H1 (cell line): ENCODE results near the gene NPAS4. TPM values are rescaled to one million over a fixed set of nuclear protein-coding genes. Genes with fewer than 3 reads are reported as not detected.

Source experiments
- CTCF ChIA-PET: fragments of 300-600 bp; sonication (Branson Sonifier 250); formaldehyde crosslinking; loops from one replicate; lab custom pipeline; 2021; ENCODE audit not compliant: partially characterized antibody; lab: Charles Lee
- POLR2A ChIA-PET: fragments of 300-600 bp; sonication (Branson Sonifier 250); formaldehyde crosslinking; loops from one replicate; lab custom pipeline; 2021; ENCODE audit warnings: inconsistent platforms; ENCODE audit not compliant: partially characterized antibody; lab: Charles Lee
- DNase-seq, 2 experiments: peaks; one replicate each; pipeline versions ENCODE4 v3.0.0 to v3.0.0-alpha.2; 2010 to 2022; ENCODE audit warnings: low spot score in 2 of 2, low read depth in 1 of 2, mixed read lengths in 1 of 2
- FAIRE-seq: peaks from 2 replicates; lab custom pipeline; 2011; peaks lifted over from hg19 to GRCh38; lab: Jason Lieb, UNC
- H2AFZ ChIP-seq: 2 replicates; pipeline ENCODE4 v1.8.1; 2012; ENCODE audit warnings: low read length, inconsistent platforms
- H2AK5ac ChIP-seq: 2 replicates; pipeline ENCODE4 v1.6.1; 2013; ENCODE audit warnings: low read depth, low read length
- H2BK120ac ChIP-seq: replicated peaks from 2 replicates; pipeline ENCODE3; 2013; ENCODE audit warnings: low read depth, low read length, inconsistent platforms
- H2BK12ac ChIP-seq: 2 replicates; pipeline ENCODE4 v1.6.1; 2013; ENCODE audit warnings: low read depth, low read length
- H2BK15ac ChIP-seq: 2 replicates; pipeline ENCODE4 v1.6.1; 2013; ENCODE audit warnings: low read length
- H2BK20ac ChIP-seq: 2 replicates; pipeline ENCODE4 v1.6.1; 2013; ENCODE audit warnings: low read length
- H2BK5ac ChIP-seq: 2 replicates; pipeline ENCODE4 v1.6.1; 2013; ENCODE audit warnings: low read depth, low read length
- H3K14ac ChIP-seq: 2 replicates; pipeline ENCODE4 v1.6.1; 2013; ENCODE audit warnings: inconsistent platforms; ENCODE audit not compliant: insufficient read length
- H3K18ac ChIP-seq: 2 replicates; pipeline ENCODE4 v1.6.1; 2013; ENCODE audit warnings: low read length; ENCODE audit errors: extremely low read depth
- H3K23ac ChIP-seq: 2 replicates; pipeline ENCODE4 v1.6.1; 2013; ENCODE audit warnings: inconsistent platforms; ENCODE audit not compliant: insufficient read length
- H3K23me2 ChIP-seq: 2 replicates; pipeline ENCODE4 v1.6.1; 2013; ENCODE audit warnings: low read depth, low read length
- H3K27ac ChIP-seq: 2 replicates; pipeline ENCODE4 v1.6.1; 2011; ENCODE audit warnings: low read depth, low read length, inconsistent platforms
- H3K27me3 ChIP-seq, 4 experiments: replicated peaks in 1 of 4; 1 replicate in 1 of 4; 2 replicates in 3 of 4; pipeline versions ENCODE4 v1.6.1 to v1.8.1; 2011 to 2013; ENCODE audit warnings: low read length in 3 of 4, mild to moderate bottlenecking in 3 of 4, inconsistent platforms in 2 of 4, mixed read lengths in 2 of 4, moderate library complexity in 1 of 4; ENCODE audit not compliant: control insufficient read depth in 3 of 4, insufficient read depth in 3 of 4; ENCODE audit errors: extremely low read depth in 1 of 4
- H3K36me3 ChIP-seq, 4 experiments: 2 replicates each; pipeline versions ENCODE4 v1.6.1 to v1.8.1; 2011 to 2013; ENCODE audit warnings: mild to moderate bottlenecking in 4 of 4, low read length in 3 of 4, moderate library complexity in 2 of 4, control low read depth in 1 of 4, inconsistent platforms in 1 of 4; ENCODE audit not compliant: insufficient read depth in 4 of 4, control insufficient read depth in 2 of 4
- H3K4ac ChIP-seq: replicated peaks from 2 replicates; pipeline ENCODE3; 2013; ENCODE audit warnings: low read length, low read depth, mixed read lengths, inconsistent platforms; ENCODE audit not compliant: insufficient read length
- H3K4me1 ChIP-seq, 4 experiments: replicated peaks in 1 of 4; 1 replicate in 1 of 4; 2 replicates in 3 of 4; pipeline versions ENCODE4 v1.6.1 to v1.8.1; 2011 to 2013; ENCODE audit warnings: low read length in 3 of 4, inconsistent platforms in 2 of 4, mixed read lengths in 1 of 4; ENCODE audit not compliant: insufficient read depth in 4 of 4, control insufficient read depth in 3 of 4
- H3K4me2 ChIP-seq, 2 experiments: 2 replicates each; pipeline versions ENCODE4 v1.6.1 to v1.8.1; 2011 to 2013; ENCODE audit warnings: low read depth in 2 of 2, low read length in 2 of 2, control low read depth in 1 of 2, inconsistent platforms in 1 of 2, mild to moderate bottlenecking in 1 of 2; ENCODE audit not compliant: insufficient read depth in 1 of 2
- H3K4me3 ChIP-seq, 4 experiments: fragments of 200-600, 300-600 bp in 1 of 4; sonication (generic), shearing (Covaris generic), sonication (Bioruptor Twin) in 1 of 4; 2 replicates each; pipeline versions ENCODE4 v1.5.1 to v1.8.1; 2011 to 2016; ENCODE audit warnings: low read length in 4 of 4, low read depth in 3 of 4, control low read depth in 2 of 4, inconsistent platforms in 2 of 4, mild to moderate bottlenecking in 2 of 4, mixed read lengths in 1 of 4, moderate library complexity in 1 of 4; ENCODE audit not compliant: insufficient read depth in 2 of 4; ENCODE audit errors: extremely low read depth in 1 of 4
- H3K56ac ChIP-seq: replicated peaks from 2 replicates; pipeline ENCODE3; 2013; ENCODE audit warnings: low read depth, mild to moderate bottlenecking, mixed read lengths, low read length, inconsistent platforms; ENCODE audit not compliant: insufficient read length
- H3K79me1 ChIP-seq: 2 replicates; pipeline ENCODE4 v1.6.1; 2013; ENCODE audit warnings: low read depth, low read length, control low read depth
- H3K79me2 ChIP-seq, 2 experiments: 2 replicates each; pipeline versions ENCODE4 v1.6.1 to v1.8.1; 2012 to 2013; ENCODE audit warnings: low read length in 2 of 2, mild to moderate bottlenecking in 2 of 2, inconsistent platforms in 1 of 2; ENCODE audit not compliant: insufficient read depth in 2 of 2, control insufficient read depth in 1 of 2
- H3K9ac ChIP-seq, 4 experiments: replicated peaks in 1 of 4; 1 replicate in 1 of 4; 2 replicates in 3 of 4; pipeline versions ENCODE4 v1.6.1 to v1.8.1; 2011 to 2013; ENCODE audit warnings: low read depth in 3 of 4, low read length in 3 of 4, control low read depth in 2 of 4, mild to moderate bottlenecking in 2 of 4, moderate library complexity in 2 of 4, inconsistent platforms in 1 of 4; ENCODE audit errors: extremely low read depth in 1 of 4
- H3K9me3 ChIP-seq, 2 experiments: 2 replicates each; pipeline versions ENCODE4 v1.6.1 to v1.8.1; 2012 to 2013; ENCODE audit warnings: mild to moderate bottlenecking in 2 of 2, moderate library complexity in 2 of 2, control low read depth in 1 of 2, inconsistent platforms in 1 of 2, low read depth in 1 of 2, low read length in 1 of 2, mixed read lengths in 1 of 2; ENCODE audit not compliant: insufficient read depth in 2 of 2
- H4K20me1 ChIP-seq, 2 experiments: replicated peaks in 1 of 2; 2 replicates each; pipeline versions ENCODE3 to v1.8.1; 2011 to 2013; ENCODE audit warnings: inconsistent platforms in 2 of 2, low read length in 2 of 2, mild to moderate bottlenecking in 1 of 2; ENCODE audit not compliant: insufficient read depth in 2 of 2, control insufficient read depth in 1 of 2
- H4K5ac ChIP-seq: 2 replicates; pipeline ENCODE4 v1.6.1; 2013; ENCODE audit warnings: low read length, low read depth, mixed read lengths, inconsistent platforms; ENCODE audit not compliant: insufficient read length
- H4K8ac ChIP-seq: 2 replicates; pipeline ENCODE4 v1.8.0; 2013; ENCODE audit warnings: mild to moderate bottlenecking, moderate library complexity, low read length, inconsistent platforms; ENCODE audit not compliant: insufficient read depth; ENCODE audit errors: extremely low read depth
- H4K91ac ChIP-seq: replicated peaks from 2 replicates; pipeline ENCODE3; 2013; ENCODE audit warnings: low read length, mixed read lengths, inconsistent platforms; ENCODE audit not compliant: insufficient read length
- BACH1 ChIP-seq: IDR thresholded peaks from 2 replicates; pipeline ENCODE4 v1.6.1; 2012; ENCODE audit warnings: low read length, improper control_type of control experiment
- BRCA1 ChIP-seq: IDR thresholded peaks from 2 replicates; pipeline ENCODE4 v1.6.1; 2012; ENCODE audit warnings: low read depth, low read length, improper control_type of control experiment
- CBX5 ChIP-seq: fragments of 300-800, 300-1000 bp; sonication (generic); IDR thresholded peaks from 2 replicates; pipeline ENCODE4 v1.7.1; 2016; ENCODE audit warnings: antibody characterized with exemption, low read length, low read depth
- CHD1 ChIP-seq: IDR thresholded peaks from 2 replicates; pipeline ENCODE4 v1.6.1; 2012; ENCODE audit warnings: low read depth, low read length, improper control_type of control experiment
- E2F6 ChIP-seq: IDR thresholded peaks from 2 replicates; pipeline ENCODE4 v1.6.1; 2012; ENCODE audit warnings: inconsistent platforms
- GABPA ChIP-seq: IDR thresholded peaks from 2 replicates; pipeline ENCODE4 v1.6.1; 2011; ENCODE audit warnings: mild to moderate bottlenecking, low read length, moderate library complexity, borderline replicate concordance; ENCODE audit not compliant: insufficient read depth
- JUN ChIP-seq: IDR thresholded peaks from 2 replicates; pipeline ENCODE4 v1.6.1; 2011; ENCODE audit warnings: low read depth, mild to moderate bottlenecking, improper control_type of control experiment, low read length
- KDM1A ChIP-seq: fragments of 200-600, 300-600 bp; sonication (generic); IDR thresholded peaks from 2 replicates; pipeline ENCODE4 v1.7.1; 2016; ENCODE audit warnings: mild to moderate bottlenecking, low read length, borderline replicate concordance
- KDM5A ChIP-seq: fragments of 200-600 bp; IDR thresholded peaks from 2 replicates; pipeline ENCODE4 v1.7.1; 2012; ENCODE audit warnings: mild to moderate bottlenecking, low read length, inconsistent platforms, mixed read lengths
- NANOG ChIP-seq: IDR thresholded peaks from 2 replicates; pipeline ENCODE4 v1.6.1; 2011; ENCODE audit warnings: low read length, low read depth, mild to moderate bottlenecking, inconsistent platforms; ENCODE audit not compliant: insufficient read depth, poor library complexity, severe bottlenecking
- RAD21 ChIP-seq, 2 experiments: IDR thresholded peaks in 1 of 2; conservative IDR thresholded peaks in 1 of 2; 2 replicates each; pipeline ENCODE4 v1.6.1; 2011; ENCODE audit warnings: low read depth in 2 of 2, low read length in 2 of 2, improper control_type of control experiment in 1 of 2, inconsistent platforms in 1 of 2, mild to moderate bottlenecking in 1 of 2, moderate library complexity in 1 of 2
- SP4 ChIP-seq: IDR thresholded peaks from 2 replicates; pipeline ENCODE4 v1.6.1; 2012; ENCODE audit warnings: low read length, inconsistent platforms
- WGBS, 2 experiments: shearing (Covaris generic) in 1 of 2; methylation state at CpG; one replicate each; pipeline versions ENCODE4 v1.1.6 to v1.1.7; 2013 to 2015; ENCODE audit warnings: low lambda C conversion rate in 2 of 2, mixed read lengths in 2 of 2, inconsistent platforms in 1 of 2, low coverage in 1 of 2, missing lambda C conversion rate in 1 of 2; ENCODE audit not compliant: insufficient replicate concordance in 2 of 2, insufficient coverage in 1 of 2, insufficient read length in 1 of 2; ENCODE audit errors: extremely low coverage in 1 of 2, missing lambda C conversion rate in 1 of 2; 5-methylcytosine and 5-hydroxymethylcytosine counted together
- polyA plus RNA-seq, 7 experiments: library from polyadenylated mRNA; depleted of rRNA in 3 of 7; stranded (reverse) in 5 of 7; unstranded in 2 of 7; fragments of >200 nt in 5 of 7; fragments of 200-250 nt in 2 of 7; gene quantifications; 1 replicate in 5 of 7; 2 replicates in 1 of 7; 4 replicates in 1 of 7; pipeline versions ENCODE4 v1.2.1 to v1.2.3, GENCODE V29; 2011 to 2013; ENCODE audit warnings: missing spikeins in 2 of 7, mixed read lengths in 2 of 7
- total RNA-seq: library from RNA; stranded (reverse); fragmentation: NEBNext Ultra II Directional; extraction: Animal tissue kit (Norgen Biotek cat#: 25700); gene quantifications from 2 replicates; pipeline ENCODE4 v1.2.1, GENCODE V29; 2021

The NPAS4 gene
- total and polyA plus RNA-seq, 2 of the 8 experiments (the other 6 are each of a cell fraction or from before 2014, with no cell fraction given): 0.73 to 0.99 TPM

GRCh38 chr11:66469441-66469840 is 48.6 kb downstream of the NPAS4 start:
- H3K79me2 ChIP-seq: no peaks in the 10 kb centered on the region
- no peak overlapping the region for H3K4ac ChIP-seq
- no peak overlapping the region for H2BK120ac ChIP-seq
- FAIRE-seq (no peak), DNase-seq (peak in 1 of 2 experiments; percentile 39)
- no peaks in the 10 kb centered on the region for H3K79me1 ChIP-seq
- H4K5ac ChIP-seq: no peak overlapping the region
- no peak overlapping the region for H2BK20ac ChIP-seq
- H3K14ac ChIP-seq: no peak overlapping the region
- H2BK5ac ChIP-seq: peak overlapping the region; percentile 52; the same call in 1 of the 2 replicates
- peaks cover 13% of the 10 kb centered on the region for H3K23me2 ChIP-seq
- no peaks in the 10 kb centered on the region for H4K20me1 ChIP-seq
- H3K9ac ChIP-seq: no peak overlapping the region
- H2BK12ac ChIP-seq: no peak overlapping the region; the same call in 1 of the 2 replicates
- H3K27ac ChIP-seq: no peak overlapping the region
- H3K4me2 ChIP-seq: no peak overlapping the region
- POLR2A ChIA-PET: interaction anchor here (0.6 to 7.3 kb wide), 7 partner anchors 9 to 1116 kb away, joined by 3 to 85 read pairs (median 4); partner anchors contain the start of genes DPP3 and MRPL11
- H3K27me3 ChIP-seq: no peaks in the 10 kb centered on the region; a peak in 1 of 7 replicates
- no peaks in the 10 kb centered on the region; a peak in 2 of 8 replicates for H3K36me3 ChIP-seq
- H3K56ac ChIP-seq: no peak overlapping the region
- peaks cover 7 to 25% (median 14%) of the 10 kb centered on the region in 4 experiments for H3K4me1 ChIP-seq
- 90% methylated on average over 1 of the region's 1 CpG; no CpG with 5 or more reads in 1 of the 2 experiments for WGBS, 2 experiments
- no peak overlapping the region for H2BK15ac ChIP-seq
- H2AK5ac ChIP-seq: no peak overlapping the region
- H3K4me3 ChIP-seq: no peak overlapping the region
- no peak overlapping the region for H3K23ac ChIP-seq
- H3K18ac ChIP-seq: no peak overlapping the region
- CTCF ChIA-PET: interaction anchor here (0.7 to 6.7 kb wide), 11 partner anchors 9 to 158 kb away, joined by 3 to 39 read pairs (median 5); partner anchors contain the start of genes MRPL11 and NPAS4
- no peaks in the 10 kb centered on the region for H3K9me3 ChIP-seq
- H4K91ac ChIP-seq: no peak overlapping the region
- no peak overlapping the region for H2AFZ ChIP-seq
- H4K8ac ChIP-seq: no peak overlapping the region
- TF ChIP-seq KDM5A: no peak
- TF ChIP-seq KDM1A: no peak
- no peak for TF ChIP-seq RAD21 (IDR thresholded peaks at IDR 0.05 in 1 of 2, conservative IDR thresholded peaks at IDR 0.05 in 1 of 2; ENCODE audit: low read depth in 2 of 2, low read length in 2 of 2)
- TF ChIP-seq E2F6: no peak
- TF ChIP-seq BACH1: no peak
- no peak for TF ChIP-seq NANOG
- TF ChIP-seq BRCA1: no peak
- no peak for TF ChIP-seq GABPA
- TF ChIP-seq CBX5: no peak
- no peak for TF ChIP-seq JUN
- no peak for TF ChIP-seq CHD1
- TF ChIP-seq SP4: no peak
